Liver (tissue), 3 donors: ENCODE measurements around the gene RBM38.

Experiments used
- GABPA ChIP-seq, 2 donors: IDR thresholded peaks in 1 of 2; conservative IDR thresholded peaks in 1 of 2; 2 replicates each; pipeline ENCODE4 v1.6.1; 2016; ENCODE audit warnings: antibody characterized with exemption in 2 of 2, mild to moderate bottlenecking in 1 of 2, moderate library complexity in 1 of 2
- RAD21 ChIP-seq, 2 donors: IDR thresholded peaks; 2 replicates each; pipeline ENCODE4 v1.6.1; 2016; ENCODE audit warnings: antibody characterized with exemption in 2 of 2, mild to moderate bottlenecking in 2 of 2
- RXRA ChIP-seq, 2 donors: IDR thresholded peaks; 2 replicates each; pipeline ENCODE4 v1.6.1; 2017 to 2018; ENCODE audit warnings: antibody characterized with exemption in 2 of 2, mild to moderate bottlenecking in 1 of 2
- TAF1 ChIP-seq: conservative IDR thresholded peaks from 2 replicates; pipeline ENCODE4 v1.6.1; 2016; ENCODE audit warnings: antibody characterized with exemption, mild to moderate bottlenecking
- YY1 ChIP-seq: IDR thresholded peaks from 2 replicates; pipeline ENCODE4 v1.6.1; 2016; ENCODE audit warnings: antibody characterized with exemption, mild to moderate bottlenecking
- TF ChIP-seq, protein P1 (sequence below): fragments of 150-350 bp; IDR thresholded peaks from 2 replicates; pipeline ENCODE4 v1.5.1; 2017; ENCODE audit warnings: improper control_type of control experiment, low read depth, low read length; ENCODE audit not compliant: missing input control
- TF ChIP-seq, protein P2 (sequence below): IDR thresholded peaks from 2 replicates; pipeline ENCODE4 v1.6.1; 2016; ENCODE audit warnings: antibody characterized with exemption
- TF ChIP-seq, protein P3 (sequence below): IDR thresholded peaks from 2 replicates; pipeline ENCODE4 v1.6.1; 2016; ENCODE audit warnings: antibody characterized with exemption
- donor health status: healthy.
- donor health status: healthy.

DNA sequence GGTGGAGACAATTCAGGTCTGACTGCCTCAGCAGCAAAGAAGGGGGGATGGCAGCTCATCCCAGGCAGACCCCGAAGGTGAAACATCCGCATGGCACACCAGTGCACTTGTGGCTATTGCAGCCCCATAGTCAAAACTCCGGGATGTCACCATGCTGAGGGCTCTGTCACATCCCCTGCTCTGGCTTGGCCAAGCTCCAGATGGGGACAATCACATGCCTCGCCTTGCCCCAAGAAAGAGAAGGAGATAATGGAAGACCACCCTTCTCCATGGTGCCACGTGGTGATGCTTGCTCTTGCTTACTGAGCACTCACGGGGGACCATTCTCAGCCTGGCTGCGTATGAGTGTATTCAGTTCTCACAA lies 60.2 kb downstream of the RBM38 start:
- TF ChIP-seq, protein P1, sequence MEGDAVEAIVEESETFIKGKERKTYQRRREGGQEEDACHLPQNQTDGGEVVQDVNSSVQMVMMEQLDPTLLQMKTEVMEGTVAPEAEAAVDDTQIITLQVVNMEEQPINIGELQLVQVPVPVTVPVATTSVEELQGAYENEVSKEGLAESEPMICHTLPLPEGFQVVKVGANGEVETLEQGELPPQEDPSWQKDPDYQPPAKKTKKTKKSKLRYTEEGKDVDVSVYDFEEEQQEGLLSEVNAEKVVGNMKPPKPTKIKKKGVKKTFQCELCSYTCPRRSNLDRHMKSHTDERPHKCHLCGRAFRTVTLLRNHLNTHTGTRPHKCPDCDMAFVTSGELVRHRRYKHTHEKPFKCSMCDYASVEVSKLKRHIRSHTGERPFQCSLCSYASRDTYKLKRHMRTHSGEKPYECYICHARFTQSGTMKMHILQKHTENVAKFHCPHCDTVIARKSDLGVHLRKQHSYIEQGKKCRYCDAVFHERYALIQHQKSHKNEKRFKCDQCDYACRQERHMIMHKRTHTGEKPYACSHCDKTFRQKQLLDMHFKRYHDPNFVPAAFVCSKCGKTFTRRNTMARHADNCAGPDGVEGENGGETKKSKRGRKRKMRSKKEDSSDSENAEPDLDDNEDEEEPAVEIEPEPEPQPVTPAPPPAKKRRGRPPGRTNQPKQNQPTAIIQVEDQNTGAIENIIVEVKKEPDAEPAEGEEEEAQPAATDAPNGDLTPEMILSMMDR, result no peak
- TF ChIP-seq YY1 (no peak), RAD21 (IDR thresholded peaks at IDR 0.05) (no peak), RXRA (IDR thresholded peaks at IDR 0.05) (no peak), TAF1 (no peak), GABPA (IDR thresholded peaks at IDR 0.05 in 1 of 2, conservative IDR thresholded peaks at IDR 0.05 in 1 of 2) (no peak)
- TF ChIP-seq, protein P2, sequence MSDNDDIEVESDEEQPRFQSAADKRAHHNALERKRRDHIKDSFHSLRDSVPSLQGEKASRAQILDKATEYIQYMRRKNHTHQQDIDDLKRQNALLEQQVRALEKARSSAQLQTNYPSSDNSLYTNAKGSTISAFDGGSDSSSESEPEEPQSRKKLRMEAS, result no peak
- TF ChIP-seq, protein P3, sequence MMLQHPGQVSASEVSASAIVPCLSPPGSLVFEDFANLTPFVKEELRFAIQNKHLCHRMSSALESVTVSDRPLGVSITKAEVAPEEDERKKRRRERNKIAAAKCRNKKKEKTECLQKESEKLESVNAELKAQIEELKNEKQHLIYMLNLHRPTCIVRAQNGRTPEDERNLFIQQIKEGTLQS, result no peak
